GM10248 (cell line): ENCODE data around the gene SEC24C.
A peak's percentile ranks its signal among the peaks of the same experiment; 100 is the strongest.

Experiments used
- CTCF ChIA-PET: fragments of 300-600 bp; sonication (Branson Sonifier 250); formaldehyde crosslinking; extraction: SDS; loops from one replicate; lab custom pipeline; 2021; ENCODE audit warnings: antibody characterized with exemption; lab: Yijun Ruan, JAX
- POLR2A ChIA-PET: fragments of 350-650 bp; sonication (Branson Sonifier 250); formaldehyde crosslinking; extraction: SDS; loops from one replicate; lab custom pipeline; 2020; ENCODE audit warnings: antibody characterized with exemption; lab: Yijun Ruan, JAX
- DNase-seq: peaks from one replicate; pipeline ENCODE4 v3.0.0; 2012; ENCODE audit errors: extremely low spot score
- CTCF ChIP-seq: IDR thresholded peaks from 2 replicates; pipeline ENCODE4 v1.5.1; 2012; ENCODE audit warnings: mild to moderate bottlenecking, low read depth; ENCODE audit errors: extremely low read depth, missing control alignments, control extremely low read depth

Gene SEC24C

GRCh38 chr10:73743327-73743904 lies 756 bp upstream of the SEC24C start:
- no peak for TF ChIP-seq CTCF
- no peak for DNase-seq
- POLR2A ChIA-PET: interaction anchor here (0.5 to 1.4 kb wide), 3 partner anchors 29 to 1466 kb away, joined by 3 to 6 read pairs (median 5); a partner anchor contains a TSS
- CTCF ChIA-PET: interaction anchor here (0.6 to 3.9 kb wide), 3 partner anchors 12 to 214 kb away, joined by 3 to 16 read pairs (median 3); no protein-coding TSS in a partner anchor

GRCh38 chr10:73744664-73744975 lies 448 bp downstream of the SEC24C start:
- ChIA-PET POLR2A (interaction anchor here (0.6 to 1.5 kb wide), 5 partner anchors 11 to 72 kb away, joined by 3 to 4 read pairs (median 3); partner anchors contain the start of gene CHCHD1), CTCF (interaction anchor here (1.0 to 3.9 kb wide), 4 partner anchors 10 to 216 kb away, joined by 3 to 16 read pairs (median 4); no protein-coding TSS in a partner anchor)
- no peak for TF ChIP-seq CTCF
- DNase-seq: peak; percentile 44

GRCh38 chr10:73746721-73747120 lies 2.5 kb downstream of the SEC24C start:
- DNase-seq: no peak
- ChIA-PET CTCF (interaction anchor here (0.7 to 2.8 kb wide), 5 partner anchors 12 to 218 kb away, joined by 3 to 14 read pairs (median 3); no protein-coding TSS in a partner anchor), POLR2A (interaction anchor here (0.7 kb wide), 1 partner anchor 313 kb away, joined by 4 read pairs; no protein-coding TSS in a partner anchor)
- no peak for TF ChIP-seq CTCF

GRCh38 chr10:73750819-73751218 lies 6.6 kb downstream of the SEC24C start:
- ChIA-PET POLR2A (interaction anchor here (0.9 to 1.4 kb wide), 2 partner anchors 8 to 17 kb away, joined by 3 to 4 read pairs; no protein-coding TSS in a partner anchor), CTCF (interaction anchor here (1.1 to 1.3 kb wide), 2 partner anchors 9 to 20 kb away, joined by 3 to 5 read pairs; no protein-coding TSS in a partner anchor)
- DNase-seq: no peak
- no peak for TF ChIP-seq CTCF

GRCh38 chr10:73756183-73756582 lies 12.0 kb downstream of the SEC24C start:
- no peak for DNase-seq
- ChIA-PET CTCF (interaction anchor here (2.1 to 5.1 kb wide), 2 partner anchors 11 to 13 kb away, joined by 6 to 32 read pairs; a partner anchor contains a TSS), POLR2A (interaction anchor here (1.2 kb wide), 1 partner anchor 11 kb away, joined by 3 read pairs; no protein-coding TSS in a partner anchor)
- no peak for TF ChIP-seq CTCF

- CTCF ChIA-PET: interaction anchor here (0.9 to 3.9 kb wide), 8 partner anchors 9 to 56 kb away, joined by 3 to 23 read pairs (median 3); a partner anchor contains a TSS
- no peak for DNase-seq
- POLR2A ChIA-PET: interaction anchor here (1.3 to 1.4 kb wide), 2 partner anchors 9 to 10 kb away, joined by 4 to 5 read pairs; no protein-coding TSS in a partner anchor
- no peak for TF ChIP-seq CTCF
These were observed 14.7 kb downstream of the SEC24C start for GRCh38 chr10:73758704-73759511.
